ENCODE results near the gene PCDHA8.

GRCh38 chr5:140857177-140857986 lies 16.4 kb downstream of the PCDHA8 start:
- TF ChIP-seq CTCF (IDR thresholded peaks at IDR 0.05) (no peak), POLR2A (IDR thresholded peaks at IDR 0.05) (no peak)

Measured in body of pancreas (tissue), 4 donors.